ENCODE measurements around the gene BRCA1.

- TF ChIP-seq CTCF (IDR thresholded peaks at IDR 0.05; ENCODE audit: insufficient read depth, low read depth, low read length), result no peak
- TF ChIP-seq EZH2 (IDR thresholded peaks at IDR 0.05; ENCODE audit: insufficient read depth, low read length), result no peak
Measured at GRCh38 chr17:43114151-43114552, 11.0 kb downstream of the BRCA1 start.

Measured in astrocyte (in vitro differentiated cells and primary cell).